D721Med (cell line): ENCODE measurements around the gene TANGO2.

Experiments
- DNase-seq: peaks from one replicate; pipeline ENCODE4 v3.0.0; 2011; ENCODE audit warnings: low spot score; ENCODE audit not compliant: insufficient read length
- FAIRE-seq: peaks from 2 replicates; lab custom pipeline; 2011; peaks lifted over from hg19 to GRCh38; lab: Jason Lieb, UNC
- CTCF ChIP-seq: IDR thresholded peaks from 2 replicates; pipeline ENCODE4 v1.5.1; 2012; ENCODE audit warnings: mild to moderate bottlenecking, control low read depth; ENCODE audit not compliant: insufficient read depth; ENCODE audit errors: missing control alignments

The TANGO2 gene, protein sequence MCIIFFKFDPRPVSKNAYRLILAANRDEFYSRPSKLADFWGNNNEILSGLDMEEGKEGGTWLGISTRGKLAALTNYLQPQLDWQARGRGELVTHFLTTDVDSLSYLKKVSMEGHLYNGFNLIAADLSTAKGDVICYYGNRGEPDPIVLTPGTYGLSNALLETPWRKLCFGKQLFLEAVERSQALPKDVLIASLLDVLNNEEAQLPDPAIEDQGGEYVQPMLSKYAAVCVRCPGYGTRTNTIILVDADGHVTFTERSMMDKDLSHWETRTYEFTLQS

DNA sequence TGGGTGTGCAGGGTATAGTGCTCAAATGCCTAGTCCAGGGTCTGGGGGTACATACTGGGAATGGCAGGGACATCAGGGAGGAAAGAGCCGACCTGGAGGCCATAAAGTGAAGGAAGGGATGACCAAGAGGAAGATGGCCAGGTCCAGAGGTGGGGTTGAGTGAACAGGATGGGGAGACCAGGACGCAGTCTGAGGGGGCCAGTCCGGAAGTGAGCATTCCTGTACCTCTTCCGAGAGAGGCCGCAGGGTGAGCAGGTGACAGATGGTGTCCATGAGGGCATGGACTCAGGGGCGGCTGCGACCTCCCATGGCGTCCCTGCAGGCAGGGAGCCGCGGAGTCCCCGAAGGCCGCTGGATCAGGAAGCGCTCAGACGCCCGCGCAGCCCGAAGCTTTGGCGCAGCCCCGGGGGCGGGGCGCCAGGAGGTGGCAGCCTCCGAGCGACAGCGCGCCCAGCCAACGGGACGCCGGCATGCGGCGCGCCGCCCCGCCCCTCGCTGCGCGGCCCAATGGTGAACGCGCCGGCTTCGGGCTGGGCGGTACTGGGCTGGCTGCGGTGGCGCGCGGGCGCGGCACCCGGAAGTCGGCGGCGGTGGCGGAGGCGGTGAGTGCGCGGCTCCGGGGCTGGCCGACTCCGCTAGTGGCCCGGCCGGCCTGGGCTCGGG is at the start of gene TANGO2:
TANGO2 (plus strand) TSS at position 578 of the 663 bp plus-strand sequence. CDS start 15,689 bp downstream, outside the sequence.
- TF ChIP-seq CTCF: no peak
- peak; percentile 90 for DNase-seq
- no peak for FAIRE-seq

DNA sequence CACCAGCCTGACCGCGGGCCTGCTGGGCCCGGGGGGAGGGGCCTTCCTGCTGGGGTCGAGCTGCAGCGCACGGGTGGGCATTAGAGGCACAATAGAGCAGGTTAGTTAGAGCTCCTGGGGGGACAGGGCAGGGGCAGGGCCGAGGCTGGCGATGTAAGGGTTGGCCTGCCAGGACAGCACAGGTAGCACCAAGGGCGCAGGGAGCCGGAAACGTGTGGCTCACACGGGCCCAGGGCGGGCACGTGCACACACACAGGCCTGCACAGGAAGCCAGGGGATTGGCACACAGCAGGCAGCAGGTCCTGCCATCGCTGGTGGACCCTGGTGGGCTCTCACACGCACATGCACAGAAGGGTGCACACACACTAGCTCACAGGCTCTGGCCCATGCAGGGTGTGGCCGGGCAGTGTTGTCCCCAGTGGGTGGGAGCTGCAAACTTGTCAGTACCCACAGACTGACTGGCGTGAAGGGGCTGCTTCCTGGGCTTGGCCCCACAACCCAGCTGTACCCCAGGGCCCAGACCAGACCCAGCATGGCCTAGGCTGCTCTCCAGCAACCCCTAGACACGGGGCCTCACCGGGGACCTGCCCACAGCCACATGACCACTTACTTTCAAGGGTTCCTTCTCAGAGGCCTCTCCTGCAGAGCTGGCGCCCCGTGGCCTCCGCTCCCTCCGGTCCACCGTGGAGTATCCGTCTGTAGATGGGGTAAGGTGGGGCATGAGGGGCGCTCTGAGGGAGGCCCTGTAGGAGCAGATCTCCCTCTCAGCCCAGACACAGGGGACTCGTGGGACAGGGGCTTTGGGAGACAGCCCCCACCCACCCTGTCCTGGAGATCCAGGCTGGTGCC is 49.4 kb upstream of the TANGO2 start:
- FAIRE-seq: no peak

GRCh38 chr22:19972251-19972650 is 48.7 kb upstream of the TANGO2 start:
- TF ChIP-seq CTCF: no peak
- DNase-seq (no peak), FAIRE-seq (no peak)

More for the DNA sequence above, 49.4 kb upstream of the TANGO2 start:
- no peak for TF ChIP-seq CTCF
- no peak for DNase-seq

GRCh38 chr22:19972652-19973550 is 48.0 kb upstream of the TANGO2 start:
- TF ChIP-seq CTCF: no peak
- DNase-seq: no peak
- FAIRE-seq: no peak

- DNase-seq (no peak), FAIRE-seq (no peak)
- TF ChIP-seq CTCF: no peak
Observed at GRCh38 chr22:19973551-19974267, 47.2 kb upstream of the TANGO2 start.

GRCh38 chr22:19974268-19974861 is 46.5 kb upstream of the TANGO2 start:
- DNase-seq (no peak), FAIRE-seq (no peak)
- TF ChIP-seq CTCF: no peak
